K562 (cell line): ENCODE measurements around the gene GUCY2C. TPM values are rescaled to one million over a fixed set of nuclear protein-coding genes. Genes with fewer than 3 reads are reported as not detected.

Source experiments
- ATAC-seq: fragments of 200-7000 bp; cut with Tn5 transposase; 3 replicates; pipeline ENCODE4 v1.9.1; 2020; ENCODE audit warnings: moderate library complexity
- BruUV-seq: library from RNA; stranded (reverse); fragments of 400-500 nt; replicated peaks from 2 replicates; lab custom pipeline; 2021; lab: Mats Ljungman, UMichigan
- CTCF ChIA-PET: fragments of 300-600 bp; formaldehyde crosslinking; extraction: SDS; loops from one replicate; lab custom pipeline; 2021; ENCODE audit warnings: low intra/inter-chr PET ratio; lab: Yijun Ruan, JAX
- POLR2A ChIA-PET: fragments of 300-600, 350-650 bp; sonication (Branson Sonifier 250); formaldehyde crosslinking; extraction: SDS; loops from one replicate; lab custom pipeline; 2021; ENCODE audit warnings: antibody characterized with exemption, inconsistent platforms; lab: Yijun Ruan, JAX
- DNase-seq, 4 experiments: peaks; one replicate each; pipeline versions ENCODE4 v3.0.0 to v3.0.0-alpha.2; 2011 to 2018; ENCODE audit warnings: low spot score in 3 of 4, mixed read lengths in 3 of 4; ENCODE audit errors: extremely low read depth in 1 of 4
- FAIRE-seq: peaks from 2 replicates; lab custom pipeline; 2011; peaks lifted over from hg19 to GRCh38; lab: Jason Lieb, UNC
- H2AFZ ChIP-seq: 2 replicates; pipeline ENCODE4 v1.6.0; 2011; ENCODE audit warnings: low read depth, low read length, control low read depth, inconsistent platforms
- H3K27ac ChIP-seq: fragments of 200-600 bp; 3 replicates; pipeline ENCODE4 v1.8.0; 2011; ENCODE audit warnings: low read depth, mild to moderate bottlenecking, control low read depth, inconsistent platforms, low read length, moderate library complexity, mixed read lengths; ENCODE audit errors: extremely low read depth
- H3K27me3 ChIP-seq, 2 experiments: fragments of 300-600 bp in 1 of 2; 2 replicates in 1 of 2; 3 replicates in 1 of 2; pipeline versions ENCODE4 v1.6.0 to v1.8.0; 2011; ENCODE audit warnings: inconsistent platforms in 2 of 2, low read length in 2 of 2, mild to moderate bottlenecking in 1 of 2, mixed read lengths in 1 of 2, moderate library complexity in 1 of 2; ENCODE audit not compliant: control insufficient read depth in 2 of 2, insufficient read depth in 2 of 2
- H3K36me3 ChIP-seq: fragments of 300-600 bp; 3 replicates; pipeline ENCODE4 v1.8.0; 2011; ENCODE audit warnings: mild to moderate bottlenecking, low read length, inconsistent platforms; ENCODE audit not compliant: control insufficient read depth, insufficient read depth
- H3K4me1 ChIP-seq, 2 experiments: fragments of 200-600 bp in 1 of 2; replicated peaks in 1 of 2; 2 replicates in 1 of 2; 3 replicates in 1 of 2; pipeline versions ENCODE4 v1.5.1 to v1.8.0; 2011; ENCODE audit warnings: inconsistent platforms in 2 of 2, low read length in 2 of 2, mild to moderate bottlenecking in 1 of 2, mixed read lengths in 1 of 2, moderate library complexity in 1 of 2; ENCODE audit not compliant: control insufficient read depth in 2 of 2, insufficient read depth in 2 of 2
- H3K4me2 ChIP-seq: 2 replicates; pipeline ENCODE4 v1.6.1; 2011; ENCODE audit warnings: low read length, control low read depth, inconsistent platforms, mixed read lengths; ENCODE audit not compliant: insufficient read depth
- H3K4me3 ChIP-seq: fragments of 200-600 bp; sonication (generic), shearing (Covaris generic); 2 replicates; pipeline ENCODE4 v1.5.1; 2016; ENCODE audit warnings: control low read depth, inconsistent platforms
- H3K79me2 ChIP-seq: fragments of 200-600 bp; 3 replicates; pipeline ENCODE4 v1.8.0; 2011; ENCODE audit warnings: low read length, inconsistent platforms; ENCODE audit not compliant: control insufficient read depth, insufficient read depth
- H3K9ac ChIP-seq, 2 experiments: 2 replicates each; pipeline versions ENCODE4 v1.6.0 to v1.6.1; 2011; ENCODE audit warnings: low read depth in 2 of 2, low read length in 2 of 2, control low read depth in 1 of 2, inconsistent platforms in 1 of 2, mild to moderate bottlenecking in 1 of 2, mixed read lengths in 1 of 2; ENCODE audit not compliant: insufficient read depth in 1 of 2
- H3K9me1 ChIP-seq: one replicate; pipeline ENCODE4 v1.6.0; 2011; ENCODE audit warnings: inconsistent platforms, mild to moderate bottlenecking, low read length, moderate library complexity; ENCODE audit not compliant: control insufficient read depth, insufficient read depth
- H3K9me3 ChIP-seq: replicated peaks from 2 replicates; pipeline ENCODE4 v1.5.1; 2011; ENCODE audit warnings: low read depth, low read length, inconsistent platforms; ENCODE audit not compliant: control insufficient read depth, insufficient read depth
- H4K20me1 ChIP-seq: replicated peaks from 2 replicates; pipeline ENCODE4 v1.6.1; 2011; ENCODE audit warnings: low read length, inconsistent platforms, mixed read lengths; ENCODE audit not compliant: control insufficient read depth, insufficient read depth
- BACH1 ChIP-seq: fragments of 200-800 bp; sonication (Bioruptor generic); IDR thresholded peaks from 2 replicates; pipeline ENCODE4 v1.6.1; 2016; ENCODE audit warnings: missing genetic modification characterization, missing compliant biosample characterization
- BCOR ChIP-seq: fragments of 450-650 bp; IDR thresholded peaks from 2 replicates; pipeline ENCODE4 v1.6.1; 2016
- GABPB1 ChIP-seq: sonication (generic); formaldehyde crosslinking; IDR thresholded peaks from 2 replicates; pipeline ENCODE4 v1.8.0; 2022; ENCODE audit warnings: mild to moderate bottlenecking, missing genetic modification reagents
- GATAD2B ChIP-seq: fragments of 450-650 bp; IDR thresholded peaks from 2 replicates; pipeline ENCODE4 v1.6.1; 2017; ENCODE audit warnings: mild to moderate bottlenecking, borderline replicate concordance
- HNRNPL ChIP-seq: fragments of 200-400 bp; formaldehyde crosslinking; IDR thresholded peaks from 2 replicates; pipeline ENCODE4 v1.6.1; 2017; ENCODE audit warnings: low read depth, mild to moderate bottlenecking, low read length
- PHF8 ChIP-seq: fragments of 200-600 bp; sonication (generic); IDR thresholded peaks from 2 replicates; pipeline ENCODE4 v1.6.1; 2012; ENCODE audit warnings: mixed run types, mild to moderate bottlenecking, inconsistent platforms, low read length, moderate library complexity, borderline replicate concordance
- PTBP1 ChIP-seq: fragments of 200-400 bp; formaldehyde crosslinking; IDR thresholded peaks from 2 replicates; pipeline ENCODE4 v1.6.1; 2017; ENCODE audit warnings: low read depth, low read length
- RNF2 ChIP-seq: sonication (generic); IDR thresholded peaks from 2 replicates; pipeline ENCODE4 v1.6.1; 2016
- SAFB ChIP-seq: fragments of 200-400 bp; formaldehyde crosslinking; IDR thresholded peaks from 2 replicates; pipeline ENCODE4 v1.6.1; 2017; ENCODE audit warnings: low read depth, low read length, borderline replicate concordance
- SETDB1 ChIP-seq: IDR thresholded peaks from one replicate; pipeline ENCODE4 v1.6.1; 2012; ENCODE audit warnings: low read length, control low read depth, inconsistent platforms
- TBL1XR1 ChIP-seq, 2 experiments: IDR thresholded peaks; 2 replicates each; pipeline ENCODE4 v1.6.1; 2012; ENCODE audit warnings: improper control_type of control experiment in 2 of 2, low read length in 2 of 2, mild to moderate bottlenecking in 1 of 2
- USF1 ChIP-seq: sonication (generic); formaldehyde crosslinking; IDR thresholded peaks from 2 replicates; pipeline ENCODE4 v1.9.0; 2022; ENCODE audit warnings: mild to moderate bottlenecking, missing genetic modification reagents
- ZFP1 ChIP-seq: fragments of 450-650 bp; formaldehyde crosslinking; IDR thresholded peaks from 2 replicates; pipeline ENCODE4 v1.4.0; 2020; ENCODE audit warnings: mild to moderate bottlenecking, mixed read lengths
- ZNF165 ChIP-seq: fragments of 250-450 bp; sonication (Bioruptor Pico); IDR thresholded peaks from 2 replicates; pipeline ENCODE4 v1.4.0; 2020; ENCODE audit warnings: borderline replicate concordance
- ZNF212 ChIP-seq: fragments of 450-650 bp; formaldehyde crosslinking; IDR thresholded peaks from 2 replicates; pipeline ENCODE4 v1.4.0; 2020; ENCODE audit warnings: mild to moderate bottlenecking
- ZNF717 ChIP-seq: fragments of 250-450 bp; sonication (Bioruptor Pico); IDR thresholded peaks from 2 replicates; pipeline ENCODE4 v1.5.0; 2021
- WGBS: fragments of 100-300 bp; shearing (Covaris generic); methylation state at CpG from one replicate; pipeline ENCODE4 v1.1.6; 2016; ENCODE audit warnings: low coverage, mixed read lengths; ENCODE audit not compliant: insufficient coverage; ENCODE audit errors: missing lambda C conversion rate; 5-methylcytosine and 5-hydroxymethylcytosine counted together
- in situ Hi-C: fragments of 300-500 bp; cut with MboI; formaldehyde crosslinking; loops from 4 replicates; pipeline ENCODE4 v1.15.0; 2018; ENCODE audit warnings: inconsistent platforms, mixed read lengths
- intact Hi-C: fragments of 100-400 bp; cut with micrococcal nuclease; formaldehyde crosslinking; loops from 2 replicates; pipeline ENCODE4 v1.14.2; 2022
- polyA plus RNA-seq, 8 experiments: library from polyadenylated mRNA; depleted of rRNA in 4 of 8; stranded (reverse) in 5 of 8; unstranded in 3 of 8; fragments of >200 nt; fragmentation: Nextera tagmentation in 2 of 8; fragmentation: Illumina TruSeq in 1 of 8; extraction: Ambion mirVana in 2 of 8; extraction: Trizol in 1 of 8; gene quantifications; 2 replicates each; pipeline versions ENCODE4 v1.2.1 to v1.2.3, GENCODE V29; 2011 to 2014; ENCODE audit warnings: inconsistent platforms in 1 of 8, missing spikeins in 1 of 8
- total RNA-seq, 7 experiments: library from RNA; depleted of rRNA in 6 of 7; stranded (reverse); fragments of >200 nt in 6 of 7; fragmentation: Illumina TruSeq in 2 of 7; extraction: Trizol in 2 of 7; gene quantifications; 2 replicates each; pipeline versions ENCODE4 v1.2.1 to v1.2.3, GENCODE V29; 2011 to 2021; ENCODE audit warnings: low replicate concordance in 1 of 7
- TF ChIP-seq, protein P1 (sequence below): fragments of 450-650 bp; formaldehyde crosslinking; IDR thresholded peaks from 2 replicates; pipeline ENCODE4 v1.4.0; 2020; ENCODE audit warnings: mild to moderate bottlenecking, moderate library complexity

The GUCY2C gene
- total and polyA plus RNA-seq, 9 of the 15 experiments (the other 6 are each of a cell fraction or from before 2014, with no cell fraction given): 0.01 to 0.05 (median 0.04) TPM; not detected in 6

- Histone ChIP-seq H3K9me3 (no peaks in the 10 kb centered on the region), H3K9ac (no peak overlapping the region), H3K4me1 (no peaks in the 10 kb centered on the region)
- WGBS: 0% methylated on average over 1 of the region's 1 CpG
- no peak for DNase-seq
- in situ Hi-C loops: no loop called here
- POLR2A ChIA-PET: no interaction called here
- TF ChIP-seq SAFB (no peak), RNF2 (no peak), USF1 (CRISPR knock-in tag) (no peak), BCOR (no peak), GABPB1 (CRISPR knock-in tag) (no peak), SETDB1 (no peak)
- TF ChIP-seq, all 486 proteins: peak for 0
- no peak for ATAC-seq
- no peak overlapping the region for H3K27ac ChIP-seq
- H4K20me1 ChIP-seq: no peaks in the 10 kb centered on the region
- CTCF ChIA-PET: no interaction called here
- no peak overlapping the region for H3K4me3 ChIP-seq
- FAIRE-seq: no peak
- H3K9me1 ChIP-seq: no peaks in the 10 kb centered on the region
- H3K79me2 ChIP-seq: no peaks in the 10 kb centered on the region
- intact Hi-C loops: no loop called here
- BruUV-seq: no TSS peak
- no peak overlapping the region for H2AFZ ChIP-seq
- H3K4me2 ChIP-seq: no peak overlapping the region
- no peaks in the 10 kb centered on the region for H3K36me3 ChIP-seq
- H3K27me3 ChIP-seq: no peaks in the 10 kb centered on the region
These were observed 82.7 kb downstream of the GUCY2C start for GRCh38 chr12:14613718-14614117.

DNA sequence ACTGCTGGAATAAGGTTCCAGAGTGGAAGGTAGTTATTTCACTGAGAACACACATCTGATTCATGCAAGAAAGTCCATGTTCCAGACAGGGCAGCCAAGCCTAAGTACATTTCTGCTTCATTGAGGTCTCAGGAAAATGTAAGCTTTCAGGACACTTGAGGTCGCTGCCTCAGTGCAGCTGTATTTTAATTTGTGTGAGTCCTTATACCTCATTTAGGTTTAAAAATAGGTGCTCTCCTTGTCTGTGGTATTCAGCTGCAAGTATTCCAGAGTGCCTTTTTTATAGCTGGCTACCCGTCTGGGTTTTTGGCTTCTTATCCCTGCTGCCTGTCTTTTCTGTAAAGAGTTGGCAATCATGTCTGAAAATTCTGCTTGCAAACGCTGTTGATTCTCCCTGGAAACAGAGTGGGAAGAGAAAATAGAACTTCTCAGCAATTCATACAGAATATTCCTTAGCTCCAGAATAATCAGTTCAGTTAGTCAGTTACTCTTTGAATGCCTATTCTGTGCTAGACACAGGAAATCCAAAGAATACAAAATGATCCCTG is 83.4 kb downstream of the GUCY2C start:
- TF ChIP-seq TBL1XR1 (IDR thresholded peaks at IDR 0.05; ENCODE audit: low read length in 2 of 2): no peak
- TF ChIP-seq GATAD2B: no peak
- no peak for TF ChIP-seq ZFP1 (CRISPR knock-in tag)
- TF ChIP-seq ZNF165 (CRISPR knock-in tag): no peak
- no peak for TF ChIP-seq PHF8
- TF ChIP-seq, protein P1, sequence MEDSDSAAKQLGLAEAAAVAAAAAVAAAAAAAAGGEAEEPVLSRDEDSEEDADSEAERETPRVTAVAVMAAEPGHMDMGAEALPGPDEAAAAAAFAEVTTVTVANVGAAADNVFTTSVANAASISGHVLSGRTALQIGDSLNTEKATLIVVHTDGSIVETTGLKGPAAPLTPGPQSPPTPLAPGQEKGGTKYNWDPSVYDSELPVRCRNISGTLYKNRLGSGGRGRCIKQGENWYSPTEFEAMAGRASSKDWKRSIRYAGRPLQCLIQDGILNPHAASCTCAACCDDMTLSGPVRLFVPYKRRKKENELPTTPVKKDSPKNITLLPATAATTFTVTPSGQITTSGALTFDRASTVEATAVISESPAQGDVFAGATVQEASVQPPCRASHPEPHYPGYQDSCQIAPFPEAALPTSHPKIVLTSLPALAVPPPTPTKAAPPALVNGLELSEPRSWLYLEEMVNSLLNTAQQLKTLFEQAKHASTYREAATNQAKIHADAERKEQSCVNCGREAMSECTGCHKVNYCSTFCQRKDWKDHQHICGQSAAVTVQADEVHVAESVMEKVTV (CRISPR knock-in tag): no peak
- no peak for TF ChIP-seq ZNF212 (CRISPR knock-in tag)
- TF ChIP-seq ZNF717 (CRISPR knock-in tag): no peak
- TF ChIP-seq BACH1 (tag): no peak
- TF ChIP-seq HNRNPL: no peak
- TF ChIP-seq PTBP1: no peak
- POLR2A ChIA-PET: interaction anchor here (0.5 kb wide), 1 partner anchor 673 kb away, joined by 3 read pairs; no protein-coding TSS in a partner anchor
- no peak overlapping the region for H3K4me3 ChIP-seq
- in situ Hi-C loops (no loop called here), intact Hi-C loops (no loop called here)
- WGBS: 0% methylated on average over 3 of the region's 3 CpGs
- H3K79me2 ChIP-seq: no peaks in the 10 kb centered on the region
- DNase-seq (no peak), FAIRE-seq (no peak), ATAC-seq (no peak)
- H3K4me1 ChIP-seq: no peaks in the 10 kb centered on the region
- H3K27ac ChIP-seq: no peak overlapping the region
- H3K27me3 ChIP-seq: no peaks in the 10 kb centered on the region
- BruUV-seq: no TSS peak
- CTCF ChIA-PET: no interaction called here
- no peaks in the 10 kb centered on the region for H3K36me3 ChIP-seq
- H3K4me2 ChIP-seq: no peak overlapping the region
- no peaks in the 10 kb centered on the region for H4K20me1 ChIP-seq
- H2AFZ ChIP-seq: no peak overlapping the region
- H3K9me3 ChIP-seq: no peaks in the 10 kb centered on the region
- H3K9ac ChIP-seq: no peak overlapping the region
- H3K9me1 ChIP-seq: no peaks in the 10 kb centered on the region
